Activated naive CD8-positive, alpha-beta T cell (primary cell): ENCODE measurements around the gene ANKS3.
"Not testable (repeated sequence)": the region's sequence is repeated elsewhere in the genome, so short reads cannot be mapped to it uniquely, and the experiment has no call there.

ENCODE experiments used
- H3K27ac Mint-ChIP-seq: one replicate; pipeline ENCODE4 v1.8.0; 2021; ENCODE audit warnings: mixed read lengths
- H3K27me3 Mint-ChIP-seq: one replicate; pipeline ENCODE4 v1.8.0; 2021; ENCODE audit warnings: mixed read lengths
- H3K36me3 Mint-ChIP-seq: one replicate; pipeline ENCODE4 v1.8.0; 2021; ENCODE audit warnings: mixed read lengths
- H3K4me1 Mint-ChIP-seq: one replicate; pipeline ENCODE4 v1.8.0; 2021; ENCODE audit warnings: low read depth, mixed read lengths
- H3K4me3 Mint-ChIP-seq: one replicate; pipeline ENCODE4 v1.8.0; 2021; ENCODE audit warnings: mild to moderate bottlenecking, mixed read lengths
- H3K9me3 Mint-ChIP-seq: one replicate; pipeline ENCODE4 v1.8.0; 2021; ENCODE audit warnings: low read depth, mixed read lengths

ANKS3 gene

DNA sequence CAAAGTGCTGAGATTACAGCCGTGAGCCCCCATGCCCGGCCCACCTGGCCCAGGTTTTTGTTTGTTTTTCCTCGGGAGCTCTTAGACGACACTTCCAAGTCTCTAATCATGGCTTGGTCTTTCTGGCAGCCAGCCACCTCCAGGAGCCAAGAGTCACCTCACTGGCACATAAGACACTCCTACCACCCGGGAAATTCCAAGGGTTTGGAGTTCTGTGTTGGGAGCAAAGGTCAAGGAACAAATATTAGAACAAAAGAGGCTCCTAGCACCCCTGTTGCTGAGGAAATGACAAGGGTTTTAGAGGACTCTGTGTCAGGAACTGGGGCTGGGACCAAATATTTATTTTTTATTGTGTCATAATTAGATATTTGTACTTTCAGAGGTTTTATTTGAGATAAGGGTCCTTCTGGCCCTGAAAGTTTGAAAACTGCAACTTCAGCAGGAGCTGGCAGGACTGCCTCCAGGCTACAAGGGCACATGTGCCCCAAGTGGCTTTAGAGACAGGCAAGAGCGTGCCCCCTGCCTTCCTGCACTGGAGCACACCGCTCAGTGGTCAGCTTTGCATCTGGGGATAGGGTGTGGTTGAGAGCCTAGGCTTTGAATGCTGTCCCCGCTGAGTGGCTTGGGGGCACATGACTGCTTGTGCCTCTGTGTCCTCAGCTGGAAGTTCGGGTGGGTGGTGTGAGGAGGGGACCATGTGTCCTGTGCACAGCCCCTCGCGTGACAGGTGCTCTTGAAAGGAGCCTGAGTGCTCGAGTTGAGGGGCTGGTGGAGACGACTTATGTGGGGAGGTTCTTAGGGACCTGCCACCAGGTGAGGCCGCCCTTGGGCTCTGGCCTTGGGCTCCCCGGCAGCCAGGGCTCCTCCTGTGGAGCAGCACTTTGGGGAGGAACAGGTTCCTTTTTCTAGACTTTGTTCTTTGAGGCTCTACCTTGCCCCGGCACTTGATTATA lies 79.8 kb downstream of the ANKS3 start:
- peaks cover 2% of the 10 kb centered on the region for H3K36me3 Mint-ChIP-seq
- no peak overlapping the region for H3K27ac Mint-ChIP-seq
- no peaks in the 10 kb centered on the region for H3K27me3 Mint-ChIP-seq
- H3K9me3 Mint-ChIP-seq, result no peaks in the 10 kb centered on the region
- peaks cover 16% of the 10 kb centered on the region for H3K4me1 Mint-ChIP-seq
- no peak overlapping the region for H3K4me3 Mint-ChIP-seq

DNA sequence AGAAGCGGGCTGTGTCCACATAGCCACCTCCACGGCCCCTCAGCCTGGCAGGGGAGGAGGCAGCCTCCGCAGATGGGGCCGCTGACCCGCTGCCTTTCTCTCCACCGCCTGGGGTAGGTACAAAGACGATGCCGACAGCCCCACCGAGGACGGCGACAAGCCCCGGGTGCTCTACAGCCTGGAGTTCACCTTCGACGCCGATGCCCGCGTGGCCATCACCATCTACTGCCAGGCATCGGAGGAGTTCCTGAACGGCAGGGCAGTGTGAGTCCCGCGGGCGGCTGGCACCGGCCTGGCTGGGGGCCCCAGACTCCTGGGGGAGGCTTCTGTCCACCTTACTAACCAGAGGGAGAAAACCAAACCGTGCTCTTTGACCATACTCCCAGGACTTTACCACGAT lies 81.5 kb downstream of the ANKS3 start:
- Mint-ChIP-seq H3K27ac (no peak overlapping the region), H3K4me1 (peaks cover 19% of the 10 kb centered on the region), H3K27me3 (no peaks in the 10 kb centered on the region), H3K36me3 (peaks cover 2% of the 10 kb centered on the region), H3K4me3 (no peak overlapping the region), H3K9me3 (no peaks in the 10 kb centered on the region)

DNA sequence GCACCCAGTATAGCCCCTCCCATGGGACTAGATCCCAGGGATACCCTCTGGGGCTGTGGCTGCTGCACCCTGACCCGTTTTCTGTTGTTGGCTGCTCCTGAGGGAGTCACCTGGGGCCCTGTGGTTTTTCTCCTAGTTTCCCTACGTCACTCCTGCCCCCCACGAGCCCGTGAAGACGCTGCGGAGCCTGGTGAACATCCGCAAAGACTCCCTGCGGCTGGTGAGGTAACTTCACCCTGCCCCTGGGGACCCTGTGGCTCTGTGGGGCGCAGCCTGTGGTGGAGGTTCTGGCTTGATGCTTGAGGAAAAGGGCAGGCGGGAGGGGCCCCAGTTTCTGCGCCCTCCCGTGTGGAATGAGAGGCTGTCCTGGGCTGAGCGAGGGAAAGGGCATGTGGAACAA lies 82.2 kb downstream of the ANKS3 start:
- peaks cover 2% of the 10 kb centered on the region for H3K36me3 Mint-ChIP-seq

DNA sequence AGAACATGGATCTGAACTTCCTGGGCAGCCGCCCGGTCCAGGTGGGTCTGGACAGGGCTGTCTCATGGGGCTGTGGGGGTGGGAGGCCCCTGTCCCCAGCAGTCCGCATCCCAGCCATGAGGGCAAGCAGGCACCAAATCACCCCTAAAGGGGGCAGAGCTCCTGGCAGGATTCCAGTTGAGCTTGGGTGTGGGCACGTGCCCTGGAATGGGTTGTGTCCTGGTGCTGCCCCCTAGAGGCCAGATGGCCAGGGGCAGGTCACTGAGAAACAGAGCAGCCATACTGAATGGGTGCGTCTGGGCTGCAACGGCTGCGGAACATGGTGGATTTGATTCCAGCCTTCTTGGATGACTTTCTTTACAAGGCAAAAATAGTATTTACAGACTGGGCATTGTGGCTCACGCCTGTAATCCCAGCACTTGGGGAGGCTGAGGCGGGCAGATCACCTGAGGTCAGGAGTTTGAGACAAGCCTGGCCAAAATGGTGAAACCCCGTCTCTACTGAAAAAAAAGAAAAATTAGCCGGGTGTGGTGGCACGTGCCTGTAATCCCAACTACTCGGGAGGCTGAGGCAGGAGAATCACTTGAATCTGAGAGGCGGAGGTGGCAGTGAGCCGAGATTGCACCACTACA lies 83.5 kb downstream of the ANKS3 start:
- not testable (repeated sequence) for H3K4me3 Mint-ChIP-seq, H3K9me3 Mint-ChIP-seq, H3K27ac Mint-ChIP-seq, H3K27me3 Mint-ChIP-seq, H3K36me3 Mint-ChIP-seq
- H3K4me1 Mint-ChIP-seq, result peaks cover 33% of the 10 kb centered on the region

More for the DNA sequence above, 82.2 kb downstream of the ANKS3 start:
- Mint-ChIP-seq H3K4me3 (no peak overlapping the region), H3K9me3 (no peaks in the 10 kb centered on the region), H3K27me3 (no peaks in the 10 kb centered on the region), H3K4me1 (peaks cover 26% of the 10 kb centered on the region), H3K27ac (no peak overlapping the region)

DNA sequence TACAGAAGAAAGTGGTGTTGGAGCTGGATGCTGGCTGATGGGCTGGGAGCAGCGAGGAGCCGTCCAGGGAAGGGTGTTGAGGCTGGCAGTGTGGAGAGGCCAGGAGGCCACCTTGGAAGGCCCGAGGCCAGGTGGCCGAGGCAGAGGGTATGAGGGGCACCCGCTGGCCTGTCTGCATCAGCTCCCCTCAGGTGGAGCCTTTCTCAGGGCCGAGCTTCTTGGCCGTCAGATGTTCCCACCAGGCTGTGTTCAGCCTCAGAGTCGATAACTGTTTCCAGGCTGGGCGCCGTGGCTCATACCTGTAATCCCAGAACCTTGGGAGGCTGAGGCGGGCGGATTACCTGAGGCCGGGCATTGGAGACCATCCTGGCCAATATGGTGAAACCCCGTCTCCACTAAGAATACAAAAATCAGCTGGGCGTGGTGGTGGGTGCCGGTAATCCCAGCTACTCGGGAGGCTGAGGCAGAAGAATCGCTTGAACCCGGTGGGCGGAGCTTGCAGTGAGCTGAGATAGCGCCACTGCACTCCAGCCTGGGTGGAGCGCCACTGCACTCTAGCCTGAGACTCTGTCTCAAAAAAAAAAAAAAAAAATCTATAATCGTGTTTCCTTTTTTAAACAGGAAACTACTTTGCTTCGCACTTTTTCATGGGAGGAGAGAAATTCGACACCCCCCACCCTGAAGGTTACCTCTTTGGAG lies 84.2 kb downstream of the ANKS3 start:
- Mint-ChIP-seq H3K4me1 (peaks cover 36% of the 10 kb centered on the region), H3K36me3 (peaks cover 1% of the 10 kb centered on the region), H3K4me3 (peak overlapping the region; percentile 17), H3K27ac (peak overlapping the region; percentile 75), H3K9me3 (no peaks in the 10 kb centered on the region), H3K27me3 (no peaks in the 10 kb centered on the region)

DNA sequence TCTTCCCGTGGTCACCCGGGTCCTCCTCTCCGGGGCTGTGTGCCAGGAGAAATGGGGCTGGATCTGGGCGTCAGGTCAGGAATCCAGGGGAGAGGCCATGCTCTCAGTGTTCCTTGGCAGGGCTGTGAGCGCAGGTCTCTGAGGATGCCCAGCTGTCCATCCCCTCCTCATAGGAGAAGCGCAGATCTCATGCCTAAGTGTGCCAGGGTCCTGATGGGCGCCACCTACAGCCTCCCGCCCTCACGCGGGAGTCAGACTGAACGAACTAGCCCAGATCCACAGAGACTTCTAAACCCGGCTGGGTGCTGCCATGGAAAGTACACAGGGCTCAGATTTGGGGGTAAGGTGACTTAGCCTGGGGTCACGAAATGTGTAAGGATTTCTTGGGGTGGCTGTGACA lies 85.2 kb downstream of the ANKS3 start:
- Mint-ChIP-seq H3K27me3 (no peaks in the 10 kb centered on the region), H3K9me3 (no peaks in the 10 kb centered on the region), H3K27ac (no peak overlapping the region), H3K4me1 (peaks cover 36% of the 10 kb centered on the region), H3K4me3 (no peak overlapping the region), H3K36me3 (no peaks in the 10 kb centered on the region)

DNA sequence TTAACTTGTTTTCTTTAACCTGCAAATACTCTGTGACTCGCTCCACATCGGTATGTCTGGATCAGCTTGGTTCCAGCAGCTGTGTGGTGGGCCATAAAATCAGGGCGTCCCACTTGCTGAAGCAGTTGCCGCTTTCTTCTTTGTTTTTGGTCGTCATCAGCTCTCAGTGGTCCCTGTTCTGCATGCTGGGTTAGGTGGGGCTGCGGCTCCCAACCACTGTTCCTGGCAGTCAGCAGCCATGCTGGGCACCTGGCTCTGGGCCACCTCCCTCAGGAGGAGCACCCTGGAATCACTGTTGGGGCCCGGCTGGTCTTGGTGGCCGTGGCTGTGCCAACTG lies 86.5 kb downstream of the ANKS3 start:
- peaks cover 36% of the 10 kb centered on the region for H3K4me1 Mint-ChIP-seq
- no peaks in the 10 kb centered on the region for H3K27me3 Mint-ChIP-seq
- no peaks in the 10 kb centered on the region for H3K9me3 Mint-ChIP-seq
- no peak overlapping the region for H3K4me3 Mint-ChIP-seq
- no peaks in the 10 kb centered on the region for H3K36me3 Mint-ChIP-seq
- peak overlapping the region; percentile 16 for H3K27ac Mint-ChIP-seq

DNA sequence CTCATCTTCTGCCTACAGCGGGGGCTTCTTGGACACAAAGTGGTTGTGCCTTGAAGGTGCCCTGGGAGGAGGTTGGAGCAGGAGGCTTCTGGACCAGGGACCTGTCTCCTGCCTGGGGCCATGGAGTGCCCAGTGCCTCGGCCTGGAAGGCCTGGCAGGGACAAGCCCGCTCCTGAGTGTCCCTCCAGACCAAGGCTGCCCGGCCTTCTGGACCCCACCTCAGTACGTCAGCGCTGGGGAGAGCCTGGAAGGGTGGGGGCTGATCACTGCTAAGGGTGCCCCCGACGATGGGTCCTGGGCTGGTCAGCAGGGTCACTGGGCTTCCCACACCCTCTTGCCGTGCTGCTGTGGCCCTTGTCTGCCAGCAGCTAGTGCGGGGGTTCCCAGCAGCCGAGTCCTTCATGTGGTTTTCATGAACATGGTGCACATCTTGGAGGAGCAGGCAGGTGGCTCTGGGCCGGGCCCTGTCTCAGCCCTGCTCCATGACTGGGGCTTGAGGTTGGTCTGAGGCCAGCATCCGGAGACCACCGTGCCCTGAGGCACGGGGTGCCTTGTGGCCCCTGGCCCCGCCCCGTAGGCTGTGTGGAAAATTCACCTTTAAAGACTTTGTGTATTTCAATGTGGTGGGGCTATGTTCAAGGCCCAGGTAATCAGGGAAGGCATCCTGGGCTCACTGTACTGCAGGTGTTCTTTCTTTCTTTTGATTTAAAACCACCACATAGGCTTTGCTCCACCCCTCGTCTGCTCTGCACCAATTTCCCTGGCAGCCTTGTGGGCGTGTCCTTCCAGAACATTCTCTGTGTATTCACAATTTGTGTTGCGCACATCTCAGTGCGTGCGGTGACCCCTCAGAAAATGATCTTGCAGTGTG lies 87.1 kb downstream of the ANKS3 start:
- Mint-ChIP-seq H3K4me1 (peaks cover 36% of the 10 kb centered on the region), H3K4me3 (no peak overlapping the region), H3K27ac (peak overlapping the region; percentile 61), H3K9me3 (no peaks in the 10 kb centered on the region), H3K27me3 (no peaks in the 10 kb centered on the region), H3K36me3 (no peaks in the 10 kb centered on the region)
